NCI-H1930 (cell line): ENCODE results near the gene SLC29A3.

Source experiments
- DNase-seq, 2 experiments: peaks; one replicate each; lab custom pipeline; 2025; lab: John Stamatoyannopoulos, UW

SLC29A3 gene

GRCh38 chr10:71392791-71393781 is 74.0 kb downstream of the SLC29A3 start:
- no peak for DNase-seq

DNA sequence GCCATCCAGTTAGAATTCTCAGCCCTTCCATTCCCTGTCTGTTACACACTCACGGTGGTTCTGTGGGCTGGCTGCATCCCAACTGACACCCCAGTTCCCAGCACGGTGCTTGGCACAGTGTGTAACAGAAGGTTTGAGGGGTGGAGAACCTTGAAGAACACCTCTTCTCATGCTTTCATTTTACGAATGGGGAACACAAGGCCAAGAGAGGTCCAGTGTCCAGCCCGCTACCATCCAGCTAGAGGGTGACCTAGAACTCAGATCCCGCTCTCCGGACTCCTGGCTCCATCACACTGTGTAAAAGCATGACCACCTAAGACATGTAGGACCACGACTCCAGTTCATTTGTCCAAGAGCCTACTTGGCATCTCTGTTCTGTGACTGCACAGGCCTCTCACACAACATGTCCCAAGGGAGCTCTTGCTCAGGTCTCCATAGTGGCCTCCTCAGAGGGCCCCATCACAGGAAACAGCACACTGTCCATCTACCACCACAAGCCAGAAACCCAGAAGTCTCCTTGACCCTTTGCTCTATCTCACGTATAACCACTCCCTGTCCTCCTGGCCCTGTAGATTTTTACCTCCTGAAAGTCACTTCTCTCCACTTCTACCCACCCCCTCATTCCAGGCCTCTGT is 74.9 kb downstream of the SLC29A3 start:
- DNase-seq: no peak

DNA sequence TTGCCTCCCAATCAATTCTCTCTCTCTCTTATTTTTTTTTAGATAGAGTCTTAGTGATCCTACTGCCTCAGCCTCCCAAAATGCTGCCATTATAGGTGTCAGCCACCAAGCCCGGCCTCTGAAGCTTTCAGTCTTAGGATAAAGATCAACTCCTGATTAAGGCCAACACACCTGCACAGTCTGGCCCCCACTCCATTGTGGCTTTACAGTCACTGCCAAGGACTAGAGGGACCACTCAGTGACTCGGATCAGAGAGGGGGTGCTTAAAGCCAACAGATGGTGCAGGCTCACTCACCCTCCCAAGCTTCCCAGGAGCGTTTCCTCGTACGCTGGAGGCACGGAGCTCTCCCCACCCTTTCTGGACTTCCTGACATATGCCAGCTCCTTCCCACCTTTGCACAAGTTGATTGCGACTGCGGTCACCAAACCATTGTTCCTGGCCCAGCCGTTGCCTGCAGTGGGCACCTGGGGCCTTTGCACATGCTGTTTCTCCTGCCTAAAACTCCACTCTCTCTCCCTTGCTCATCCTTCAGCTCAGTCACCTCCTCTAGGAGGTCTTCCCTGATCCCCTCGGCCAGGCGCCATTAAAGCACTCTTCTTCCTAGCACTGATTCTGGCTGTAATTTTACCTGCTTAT is 76.0 kb downstream of the SLC29A3 start:
- DNase-seq: no peak

- DNase-seq: no peak
Measured at GRCh38 chr10:71395621-71396020, 76.6 kb downstream of the SLC29A3 start.

DNA sequence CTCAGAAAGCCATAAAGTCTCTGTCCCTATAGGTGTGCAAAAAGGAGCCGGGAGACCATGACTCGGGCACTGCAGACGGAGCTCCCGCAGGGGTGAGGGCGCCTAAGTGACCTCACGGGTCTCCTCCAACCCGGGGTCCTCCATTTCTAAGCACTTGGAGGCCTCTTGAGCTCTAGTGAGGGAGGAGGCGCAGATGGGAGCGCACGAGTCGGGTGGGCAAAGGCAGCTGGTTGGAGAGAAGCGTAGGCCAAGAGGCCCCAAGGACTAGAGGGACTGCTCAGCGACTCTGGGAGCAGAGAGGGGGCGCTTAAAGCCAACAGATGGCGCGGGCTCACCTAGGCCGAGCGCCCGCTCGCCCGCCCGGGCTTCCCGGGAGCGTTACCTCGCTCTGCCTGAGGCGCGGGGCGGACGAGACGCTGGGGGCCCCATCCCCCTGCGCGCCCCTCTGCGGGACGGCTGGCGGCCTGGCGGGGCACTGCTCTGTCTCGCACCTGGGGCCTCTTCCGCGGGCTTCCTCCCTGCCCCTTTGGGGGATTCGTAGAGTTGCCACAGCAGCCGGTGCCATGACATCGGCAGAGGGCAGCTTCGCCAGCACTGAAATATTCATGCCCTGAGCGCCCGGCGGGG is 77.1 kb downstream of the SLC29A3 start:
- DNase-seq: peak; percentile 28 to 70

DNA sequence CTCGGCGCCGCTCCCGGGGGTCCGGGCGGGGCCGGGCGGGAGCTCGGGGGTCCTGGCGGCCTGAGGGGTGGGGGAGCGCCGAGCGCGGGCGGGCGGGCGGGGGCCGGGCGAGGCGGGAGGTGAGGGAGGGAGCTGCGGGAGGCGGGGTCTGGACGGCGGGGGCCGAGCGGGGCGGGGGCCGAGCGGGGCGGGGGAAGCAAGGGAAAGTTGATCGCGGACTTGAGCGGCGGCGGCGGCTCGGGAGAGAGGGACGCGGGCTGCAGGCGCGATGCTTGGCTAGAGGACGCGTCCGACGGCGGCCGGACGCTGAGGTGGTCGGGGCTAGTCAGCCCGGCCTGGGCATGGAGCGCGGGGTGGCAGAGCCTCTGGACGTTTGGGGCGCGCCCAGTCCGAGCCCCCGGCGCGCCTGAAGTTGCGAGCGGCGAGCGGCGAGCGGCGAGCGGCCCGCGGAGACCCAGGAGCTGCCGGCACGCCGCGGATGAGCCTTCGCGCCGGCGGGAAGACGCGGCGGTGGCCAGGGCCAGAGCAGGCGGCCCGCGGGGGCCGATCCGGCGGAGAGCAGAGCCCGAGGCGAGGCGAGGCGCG is 77.7 kb downstream of the SLC29A3 start, which contains the start of gene CDH23:
Gene CDH23, plus strand, starts transcription at position 210 of the 585 bp plus-strand sequence. CDS start 42,912 bp downstream, outside the sequence.
- peak in 1 of 2 experiments; percentile 27 for DNase-seq

GRCh38 chr10:71397296-71398212 is 78.5 kb downstream of the SLC29A3 start:
- no peak for DNase-seq

DNA sequence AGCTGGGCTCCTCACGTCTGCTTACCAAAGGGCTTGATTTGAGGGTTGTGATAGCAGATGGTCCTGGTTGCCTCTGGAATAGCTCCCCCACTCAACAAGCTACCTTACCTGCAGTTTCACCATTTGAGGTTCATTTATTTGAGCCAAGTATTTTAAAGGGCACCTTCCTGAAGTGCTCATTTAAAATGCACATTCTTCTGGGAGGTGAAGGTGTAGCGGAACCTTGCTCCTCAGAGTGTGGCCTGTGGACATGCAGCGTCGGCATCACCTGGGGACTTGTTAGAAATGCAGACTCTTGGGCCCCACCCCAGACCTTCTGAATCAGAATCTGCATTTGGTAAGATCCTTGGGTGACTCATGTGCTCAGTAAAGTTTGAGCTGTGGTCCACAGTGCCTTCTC is 79.9 kb downstream of the SLC29A3 start:
- DNase-seq: no peak

DNA sequence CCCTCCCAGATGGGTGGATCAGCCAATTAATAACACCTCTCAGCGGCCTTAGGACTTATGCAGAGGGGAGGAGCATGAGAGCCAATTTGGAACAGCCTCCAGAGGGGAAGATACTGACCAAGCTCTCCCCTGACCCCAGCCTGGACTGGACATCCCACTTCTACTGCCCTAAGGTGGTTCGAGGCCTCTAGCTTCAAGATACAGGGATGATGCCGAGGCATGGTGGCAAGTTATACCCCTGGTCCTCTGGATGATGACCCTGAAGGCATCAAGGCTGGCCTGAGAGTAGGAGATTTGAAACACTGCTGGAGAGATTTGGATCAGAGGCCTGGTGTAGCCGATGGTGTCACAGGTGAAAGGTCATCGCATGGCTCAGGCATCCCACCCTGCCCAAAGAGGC is 80.9 kb downstream of the SLC29A3 start:
- DNase-seq: no peak

DNA sequence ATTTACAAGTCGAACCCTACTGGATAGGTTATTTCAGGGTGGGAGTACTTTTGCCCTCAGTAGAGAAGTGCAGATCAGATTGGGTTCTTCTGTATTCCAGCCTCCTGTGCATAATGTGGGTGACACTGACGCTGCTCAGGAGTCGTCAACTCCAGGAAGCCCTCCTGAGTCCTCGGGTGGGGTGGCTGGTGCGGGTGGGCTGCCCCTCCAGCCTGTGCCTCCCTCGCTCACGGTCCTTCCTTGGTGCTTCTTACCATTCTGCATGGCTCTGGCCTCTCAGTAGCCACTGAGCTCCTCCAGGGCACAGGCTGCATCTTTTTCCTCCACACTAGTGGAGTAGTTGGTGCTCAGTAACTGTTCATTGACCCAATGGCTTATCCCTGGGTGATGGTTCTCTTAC is 82.0 kb downstream of the SLC29A3 start:
- DNase-seq: no peak

DNA sequence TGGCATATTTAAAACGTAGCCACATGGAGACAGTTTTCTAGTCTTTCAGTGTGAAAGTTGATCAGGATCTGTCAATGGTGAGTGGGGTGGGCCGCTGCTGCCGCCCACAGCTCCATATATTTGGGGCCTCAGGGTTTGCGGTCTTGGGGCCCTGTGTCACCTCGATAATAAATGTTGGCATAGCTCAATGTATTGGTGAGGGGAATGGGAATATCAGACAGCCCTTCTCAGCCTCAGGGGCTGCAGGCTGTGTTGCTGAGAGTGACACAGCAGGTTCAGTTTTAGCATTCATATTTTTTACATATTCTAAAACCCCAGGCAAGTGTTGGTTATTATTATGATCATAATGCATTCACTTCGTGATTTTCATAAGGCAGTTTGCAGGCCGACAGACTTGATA is 82.9 kb downstream of the SLC29A3 start:
- no peak for DNase-seq

DNA sequence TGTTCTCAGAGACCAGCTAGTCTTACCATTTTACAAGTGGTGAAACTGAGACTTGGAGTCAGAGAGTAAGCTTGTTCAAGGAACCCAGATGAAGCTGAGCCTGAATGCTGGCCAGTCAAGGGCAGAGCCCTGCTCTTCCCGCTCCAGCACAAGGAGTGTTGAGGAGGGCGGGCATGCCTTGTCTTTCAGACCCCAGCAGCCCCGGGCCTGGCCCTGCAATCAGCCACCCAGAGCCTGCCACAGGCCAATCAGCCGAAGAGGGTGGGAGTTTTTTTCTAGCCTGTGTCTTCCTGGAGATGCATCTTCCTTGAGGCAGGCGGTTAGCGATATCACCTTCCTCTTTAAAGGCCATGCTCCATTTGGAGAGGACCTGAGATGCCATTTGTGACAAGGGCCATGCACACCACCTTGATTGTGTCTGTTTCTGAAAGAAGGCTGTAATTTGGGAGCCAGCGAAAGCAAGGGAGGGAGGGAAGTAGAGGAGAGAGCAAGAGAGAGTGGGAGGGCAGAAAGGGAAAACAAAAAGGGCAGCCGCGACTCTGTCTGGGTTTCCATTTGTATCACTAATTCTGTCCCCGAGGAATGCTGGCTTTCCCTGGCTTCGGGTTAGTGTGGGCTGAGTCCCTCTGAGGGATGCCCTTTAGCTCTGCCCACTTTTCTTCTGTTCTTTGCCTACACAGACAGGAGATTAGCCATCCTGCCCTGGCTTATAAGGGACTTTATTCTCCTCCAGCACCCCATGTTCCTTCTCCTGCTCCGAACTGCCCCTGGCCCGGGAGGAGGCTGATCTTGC is 85.6 kb downstream of the SLC29A3 start:
- DNase-seq: no peak

GRCh38 chr10:71406878-71407277 is 87.8 kb downstream of the SLC29A3 start:
- DNase-seq: no peak

- no peak for DNase-seq
Measured at GRCh38 chr10:71408436-71409225, 89.6 kb downstream of the SLC29A3 start.

DNA sequence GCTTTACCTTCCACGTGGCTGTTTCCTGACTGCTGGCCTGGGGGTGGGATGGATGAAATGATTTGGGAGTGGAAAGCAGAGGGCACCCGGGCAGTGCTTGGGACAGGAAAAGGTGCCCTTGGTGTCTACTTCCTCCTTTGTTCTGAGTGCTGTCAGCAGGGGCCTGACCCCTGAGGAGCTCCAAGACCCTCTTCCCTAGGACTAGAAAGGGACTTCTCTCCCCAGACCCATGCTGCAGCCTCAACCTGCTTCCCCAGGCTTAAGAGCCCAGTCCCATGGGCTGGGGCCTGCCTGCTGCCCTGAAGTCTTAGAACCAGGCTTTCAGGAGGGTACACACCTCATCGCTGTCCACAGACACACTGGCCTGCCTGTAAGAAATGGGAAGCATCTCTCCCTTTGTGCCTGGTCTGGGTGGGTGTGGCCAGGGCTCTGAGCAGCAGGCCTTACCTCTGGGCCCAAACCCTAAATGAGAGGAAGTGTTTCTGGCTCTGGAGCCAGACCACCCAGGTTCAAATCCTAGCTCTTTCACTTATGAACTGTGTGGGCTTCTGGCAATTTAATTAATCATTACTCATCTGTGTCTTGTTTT is 90.6 kb downstream of the SLC29A3 start:
- no peak for DNase-seq
